PC-9 (cell line): ENCODE data around the gene EDEM1. TPM values are rescaled to one million over a fixed set of nuclear protein-coding genes. Genes with fewer than 3 reads are reported as not detected.
"Not testable (repeated sequence)": the region's sequence is repeated elsewhere in the genome, so short reads cannot be mapped to it uniquely, and the experiment has no call there.

ENCODE experiments used
- BruUV-seq: library from RNA; stranded (reverse); fragments of 400-500 nt; replicated peaks from 2 replicates; lab custom pipeline; 2021; lab: Mats Ljungman, UMichigan
- CTCF ChIA-PET: fragments of 300-600 bp; sonication (Branson Sonifier 250); formaldehyde crosslinking; loops from one replicate; lab custom pipeline; 2022; ENCODE audit warnings: antibody characterized with exemption; lab: Charles Lee
- POLR2A ChIA-PET: fragments of 300-600 bp; sonication (Branson Sonifier 250); formaldehyde crosslinking; loops from one replicate; lab custom pipeline; 2022; ENCODE audit warnings: antibody characterized with exemption; ENCODE audit not compliant: unreplicated experiment; lab: Charles Lee
- DNase-seq, 2 experiments: peaks; one replicate each; pipeline versions ENCODE4 v3.0.0 to v3.0.0-alpha.2; 2015 to 2022; ENCODE audit warnings: mixed read lengths in 1 of 2
- H2AFZ ChIP-seq: fragments of 200-600 bp; sonication (generic); 2 replicates; pipeline ENCODE4 v1.8.1; 2017; ENCODE audit warnings: antibody characterized with exemption
- H3F3A ChIP-seq: fragments of 200-600 bp; sonication (generic); 2 replicates; pipeline ENCODE4 v1.8.1; 2017; ENCODE audit warnings: antibody characterized with exemption, mild to moderate bottlenecking, low read depth; ENCODE audit not compliant: insufficient read depth
- H3K27ac ChIP-seq: fragments of 200-600 bp; sonication (generic); 2 replicates; pipeline ENCODE4 v1.6.1; 2016; ENCODE audit warnings: mixed run types
- H3K27me3 ChIP-seq: fragments of 200-600 bp; sonication (generic); 2 replicates; pipeline ENCODE4 v1.6.1; 2016; ENCODE audit warnings: low read depth, mixed run types; ENCODE audit not compliant: insufficient read depth
- H3K36me3 ChIP-seq: fragments of 200-600 bp; sonication (generic); 2 replicates; pipeline ENCODE4 v1.6.1; 2016; ENCODE audit warnings: low read depth, mixed run types
- H3K4me1 ChIP-seq: fragments of 200-600 bp; sonication (generic); replicated peaks from 2 replicates; pipeline ENCODE4 v1.6.1; 2016; ENCODE audit warnings: mixed run types; ENCODE audit not compliant: insufficient read depth
- H3K4me2 ChIP-seq: fragments of 200-600 bp; sonication (generic); 2 replicates; pipeline ENCODE4 v1.6.1; 2017; ENCODE audit warnings: mixed run types
- H3K4me3 ChIP-seq: fragments of 200-600 bp; sonication (generic); 2 replicates; pipeline ENCODE4 v1.6.1; 2016; ENCODE audit warnings: mixed run types
- H3K79me2 ChIP-seq: fragments of 200-600 bp; sonication (generic); 2 replicates; pipeline ENCODE4 v1.6.1; 2017; ENCODE audit warnings: low read depth, mixed run types
- H3K9me2 ChIP-seq: fragments of 200-600 bp; sonication (generic); 2 replicates; pipeline ENCODE4 v1.8.1; 2017; ENCODE audit warnings: mild to moderate bottlenecking; ENCODE audit not compliant: insufficient read depth
- H3K9me3 ChIP-seq: fragments of 200-600 bp; sonication (generic); 2 replicates; pipeline ENCODE4 v1.8.1; 2016; ENCODE audit warnings: low read depth; ENCODE audit not compliant: insufficient read depth
- H4K20me1 ChIP-seq: fragments of 200-600 bp; sonication (generic); 2 replicates; pipeline ENCODE4 v1.8.1; 2017; ENCODE audit not compliant: insufficient read depth
- EZH2 ChIP-seq: fragments of 200-600 bp; sonication (generic); IDR thresholded peaks from 2 replicates; pipeline ENCODE4 v1.8.0; 2017; ENCODE audit warnings: antibody characterized with exemption, low read depth
- intact Hi-C: fragments of 100-400 bp; cut with micrococcal nuclease; formaldehyde crosslinking; loops from one replicate; pipeline ENCODE4 v1.10.0; 2022; ENCODE audit not compliant: unreplicated experiment
- total RNA-seq: library from RNA; stranded (reverse); gene quantifications from 2 replicates; pipeline ENCODE4 v1.2.3, GENCODE V29; 2021
- TF ChIP-seq, protein P1 (sequence below): fragments of 200-600 bp; sonication (generic); conservative IDR thresholded peaks from 2 replicates; pipeline ENCODE4 v1.6.1; 2017; ENCODE audit warnings: mixed run types, antibody characterized with exemption, mild to moderate bottlenecking, moderate library complexity

Gene EDEM1
- total RNA-seq, 1 experiment from 2014 or later = 55.9 TPM

DNA sequence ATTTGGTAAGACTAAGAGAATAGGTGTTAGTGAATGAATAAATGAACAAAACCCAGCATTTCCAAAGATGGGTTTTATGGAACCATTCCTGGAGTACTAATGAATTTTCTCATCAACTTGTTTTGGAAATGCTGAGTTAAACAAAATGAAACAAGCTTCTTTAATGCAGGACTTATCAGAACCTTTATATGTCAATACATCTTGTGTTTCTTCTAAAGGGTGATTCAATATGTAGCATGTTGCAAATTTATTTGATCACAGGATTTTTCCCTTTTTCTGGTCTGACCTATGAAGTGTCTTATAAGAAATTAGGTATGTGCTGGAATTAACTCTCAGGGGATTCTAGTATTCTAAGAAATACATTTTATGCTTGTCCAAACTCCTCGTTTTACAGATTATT, 53.2 kb downstream of the EDEM1 start:
- H3K27me3 ChIP-seq = no peaks in the 10 kb centered on the region

DNA sequence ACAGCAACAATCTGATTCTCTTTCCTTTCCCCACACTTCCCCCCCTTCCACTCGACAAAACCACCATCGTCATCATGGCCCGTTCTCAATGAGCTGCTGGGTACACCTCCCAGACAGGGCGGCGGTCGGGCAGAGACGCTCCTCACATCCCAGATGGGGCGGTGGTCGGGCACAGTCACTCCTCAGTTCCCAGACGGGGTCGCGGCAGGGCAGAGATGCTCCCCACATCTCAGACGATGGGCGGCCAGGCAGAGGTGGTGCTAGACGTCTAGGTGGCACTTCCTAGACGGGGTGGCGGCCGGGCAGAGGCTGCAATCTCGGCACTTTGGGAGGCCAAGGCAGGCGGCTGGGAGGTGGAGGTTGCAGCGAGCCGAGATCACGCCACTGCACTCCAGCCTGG, 55.3 kb downstream of the EDEM1 start:
- CTCF ChIA-PET = interaction anchor here (0.6 kb wide), 1 partner anchor 48 kb away, joined by 4 read pairs; no protein-coding TSS in a partner anchor
- H2AFZ ChIP-seq, H3K79me2 ChIP-seq, H3K36me3 ChIP-seq, intact Hi-C loops, BruUV-seq, POLR2A ChIA-PET, H3K9me3 ChIP-seq, H3K27ac ChIP-seq, H3F3A ChIP-seq, H3K4me1 ChIP-seq, H3K27me3 ChIP-seq, H3K4me3 ChIP-seq, H3K4me2 ChIP-seq, DNase-seq, H3K9me2 ChIP-seq, H4K20me1 ChIP-seq: not testable (repeated sequence)

More for the DNA sequence above, 53.2 kb downstream of the EDEM1 start:
- Histone ChIP-seq H2AFZ (no peak overlapping the region), H3K4me3 (no peak overlapping the region), H3K36me3 (no peaks in the 10 kb centered on the region), H4K20me1 (no peaks in the 10 kb centered on the region), H3K4me2 (no peak overlapping the region), H3K9me2 (no peaks in the 10 kb centered on the region), H3K9me3 (no peaks in the 10 kb centered on the region), H3K4me1 (no peaks in the 10 kb centered on the region), H3K27ac (no peak overlapping the region), H3K79me2 (no peaks in the 10 kb centered on the region), H3F3A (no peaks in the 10 kb centered on the region)
- BruUV-seq = no TSS peak
- ChIA-PET POLR2A (no interaction called here), CTCF (no interaction called here)
- DNase-seq = no peak
- no peak for TF ChIP-seq EZH2
- TF ChIP-seq, protein P1, sequence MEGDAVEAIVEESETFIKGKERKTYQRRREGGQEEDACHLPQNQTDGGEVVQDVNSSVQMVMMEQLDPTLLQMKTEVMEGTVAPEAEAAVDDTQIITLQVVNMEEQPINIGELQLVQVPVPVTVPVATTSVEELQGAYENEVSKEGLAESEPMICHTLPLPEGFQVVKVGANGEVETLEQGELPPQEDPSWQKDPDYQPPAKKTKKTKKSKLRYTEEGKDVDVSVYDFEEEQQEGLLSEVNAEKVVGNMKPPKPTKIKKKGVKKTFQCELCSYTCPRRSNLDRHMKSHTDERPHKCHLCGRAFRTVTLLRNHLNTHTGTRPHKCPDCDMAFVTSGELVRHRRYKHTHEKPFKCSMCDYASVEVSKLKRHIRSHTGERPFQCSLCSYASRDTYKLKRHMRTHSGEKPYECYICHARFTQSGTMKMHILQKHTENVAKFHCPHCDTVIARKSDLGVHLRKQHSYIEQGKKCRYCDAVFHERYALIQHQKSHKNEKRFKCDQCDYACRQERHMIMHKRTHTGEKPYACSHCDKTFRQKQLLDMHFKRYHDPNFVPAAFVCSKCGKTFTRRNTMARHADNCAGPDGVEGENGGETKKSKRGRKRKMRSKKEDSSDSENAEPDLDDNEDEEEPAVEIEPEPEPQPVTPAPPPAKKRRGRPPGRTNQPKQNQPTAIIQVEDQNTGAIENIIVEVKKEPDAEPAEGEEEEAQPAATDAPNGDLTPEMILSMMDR = no peak
- intact Hi-C loops = no loop called here

DNA sequence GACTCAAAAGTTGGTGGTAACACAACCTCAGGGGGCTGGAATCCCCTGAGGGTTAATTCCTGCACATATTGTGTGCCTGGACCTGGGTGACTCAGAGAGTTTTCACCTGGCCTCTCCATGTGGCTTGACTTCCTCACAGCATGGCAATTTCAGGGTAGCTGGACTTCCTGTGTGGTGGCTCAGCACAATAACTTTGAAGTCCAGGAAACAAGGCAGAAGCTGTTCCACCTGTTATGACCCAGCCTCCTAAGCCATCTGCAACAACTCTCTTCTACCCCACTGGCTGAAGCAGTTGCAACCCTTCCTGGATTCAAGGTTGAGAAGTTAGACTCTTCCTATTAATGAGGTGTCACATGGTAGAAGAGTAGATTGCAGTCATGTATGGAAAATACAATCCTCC, 58.4 kb downstream of the EDEM1 start:
- no peak for DNase-seq
- POLR2A ChIA-PET = no interaction called here
- H4K20me1 ChIP-seq = no peaks in the 10 kb centered on the region
- no peaks in the 10 kb centered on the region for H3K4me1 ChIP-seq
- no peaks in the 10 kb centered on the region for H3K27me3 ChIP-seq
- no peak overlapping the region for H2AFZ ChIP-seq
- H3K27ac ChIP-seq = no peak overlapping the region
- no peaks in the 10 kb centered on the region for H3F3A ChIP-seq
- no peaks in the 10 kb centered on the region for H3K36me3 ChIP-seq
- intact Hi-C loops = no loop called here
- TF ChIP-seq, protein P1 = no peak
- TF ChIP-seq EZH2 = no peak
- H3K9me3 ChIP-seq = no peaks in the 10 kb centered on the region
- H3K9me2 ChIP-seq = no peaks in the 10 kb centered on the region
- no peak overlapping the region for H3K4me3 ChIP-seq
- H3K4me2 ChIP-seq = no peak overlapping the region
- BruUV-seq = no TSS peak
- CTCF ChIA-PET = no interaction called here
- no peaks in the 10 kb centered on the region for H3K79me2 ChIP-seq

DNA sequence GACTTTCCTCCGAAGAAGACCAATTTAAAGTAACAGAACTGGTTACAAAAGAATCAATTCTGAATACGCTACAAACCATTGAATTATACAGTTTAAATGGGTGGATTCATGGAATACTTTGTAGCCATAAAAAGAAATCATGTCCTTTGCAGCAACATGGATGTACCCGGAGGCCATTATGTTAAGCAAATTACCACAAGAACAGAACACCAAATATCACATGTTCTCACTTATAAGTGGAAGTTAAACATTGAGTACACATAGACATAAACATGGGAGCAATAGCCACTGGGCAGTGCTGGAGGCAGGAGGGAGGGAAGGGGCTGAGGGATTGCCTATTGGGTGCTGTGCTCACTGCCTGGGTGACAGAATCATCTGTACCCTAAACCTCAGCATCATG, 61.3 kb downstream of the EDEM1 start:
- H3K36me3 ChIP-seq = no peaks in the 10 kb centered on the region
- CTCF ChIA-PET = no interaction called here
- BruUV-seq = no TSS peak
- H2AFZ ChIP-seq = no peak overlapping the region
- no peak overlapping the region for H3K4me2 ChIP-seq
- H3K4me1 ChIP-seq = no peaks in the 10 kb centered on the region
- no peaks in the 10 kb centered on the region for H3F3A ChIP-seq
- no peak for TF ChIP-seq EZH2
- no peaks in the 10 kb centered on the region for H4K20me1 ChIP-seq
- intact Hi-C loops = no loop called here
- no peaks in the 10 kb centered on the region for H3K9me3 ChIP-seq
- H3K4me3 ChIP-seq = no peak overlapping the region
- POLR2A ChIA-PET = no interaction called here
- H3K9me2 ChIP-seq = no peaks in the 10 kb centered on the region
- no peaks in the 10 kb centered on the region for H3K79me2 ChIP-seq
- H3K27ac ChIP-seq = no peak overlapping the region
- peaks cover 5% of the 10 kb centered on the region; the same call in 1 of the 2 replicates for H3K27me3 ChIP-seq
- DNase-seq = no peak
